Osteoblast (primary cell): Measurements from ENCODE around the gene P2RY14. TPM values are rescaled to one million over a fixed set of nuclear protein-coding genes. Genes with fewer than 3 reads are reported as not detected.
A peak's percentile ranks its signal among the peaks of the same experiment; 100 is the strongest.

Experiments
- DNase-seq: peaks from one replicate; pipeline ENCODE4 v3.0.0; 2011; ENCODE audit warnings: low spot score, mixed read lengths; ENCODE audit not compliant: insufficient read length; ENCODE audit errors: missing footprints
- H2AFZ ChIP-seq: 2 replicates; pipeline ENCODE4 v1.6.0; 2011; ENCODE audit warnings: mild to moderate bottlenecking, low read length
- H3K27ac ChIP-seq: 2 replicates; pipeline ENCODE4 v1.5.1; 2011; ENCODE audit warnings: mild to moderate bottlenecking, low read depth, low read length, moderate library complexity
- H3K27me3 ChIP-seq: 2 replicates; pipeline ENCODE4 v1.6.0; 2012; ENCODE audit warnings: mild to moderate bottlenecking, control low read depth, inconsistent platforms, low read length, moderate library complexity; ENCODE audit not compliant: insufficient read depth
- H3K36me3 ChIP-seq: 2 replicates; pipeline ENCODE4 v1.5.1; 2011; ENCODE audit warnings: mild to moderate bottlenecking, low read length, control low read depth, moderate library complexity; ENCODE audit not compliant: insufficient read depth
- H3K4me1 ChIP-seq: 2 replicates; pipeline ENCODE4 v1.5.1; 2011; ENCODE audit warnings: mild to moderate bottlenecking, low read length, control low read depth, moderate library complexity; ENCODE audit not compliant: insufficient read depth
- H3K4me2 ChIP-seq: 2 replicates; pipeline ENCODE4 v1.6.0; 2011; ENCODE audit warnings: mild to moderate bottlenecking, low read length; ENCODE audit not compliant: insufficient read depth
- H3K4me3 ChIP-seq: fragments of 200-600 bp; sonication (generic); 3 replicates; pipeline ENCODE4 v1.5.1; 2012; ENCODE audit warnings: mild to moderate bottlenecking, low read length, inconsistent platforms; ENCODE audit not compliant: insufficient read depth
- H3K79me2 ChIP-seq: 2 replicates; pipeline ENCODE4 v1.6.0; 2012; ENCODE audit warnings: mild to moderate bottlenecking, low read length, control low read depth, inconsistent platforms; ENCODE audit not compliant: insufficient read depth
- H3K9me3 ChIP-seq: 2 replicates; pipeline ENCODE4 v1.5.1; 2011; ENCODE audit warnings: low read depth, low read length, control low read depth
- H4K20me1 ChIP-seq: 2 replicates; pipeline ENCODE4 v1.6.0; 2012; ENCODE audit warnings: mild to moderate bottlenecking, low read length, control low read depth; ENCODE audit not compliant: insufficient read depth
- CTCF ChIP-seq: IDR thresholded peaks from 2 replicates; pipeline ENCODE4 v1.5.1; 2011; ENCODE audit warnings: mild to moderate bottlenecking, low read depth, low read length, moderate library complexity; ENCODE audit errors: extremely low read depth
- total RNA-seq: library from RNA; depleted of rRNA; stranded (reverse); fragments of >200 nt; gene quantifications from 2 replicates; pipeline ENCODE4 v1.2.3, GENCODE V29; 2012

The P2RY14 gene
- total RNA-seq, 1 donor, result not detected

GRCh38 chr3:151213881-151214280 lies 64.5 kb downstream of the P2RY14 start:
- no peaks in the 10 kb centered on the region for H3K9me3 ChIP-seq
- peaks cover 20% of the 10 kb centered on the region for H3K4me1 ChIP-seq
- TF ChIP-seq CTCF, result no peak
- no peak for DNase-seq
- H4K20me1 ChIP-seq, result no peaks in the 10 kb centered on the region
- no peaks in the 10 kb centered on the region for H3K79me2 ChIP-seq
- H3K27ac ChIP-seq, result no peak overlapping the region
- H3K27me3 ChIP-seq, result no peaks in the 10 kb centered on the region
- H3K4me3 ChIP-seq, result no peak overlapping the region
- no peak overlapping the region for H2AFZ ChIP-seq
- H3K36me3 ChIP-seq, result no peaks in the 10 kb centered on the region
- no peak overlapping the region for H3K4me2 ChIP-seq

DNA sequence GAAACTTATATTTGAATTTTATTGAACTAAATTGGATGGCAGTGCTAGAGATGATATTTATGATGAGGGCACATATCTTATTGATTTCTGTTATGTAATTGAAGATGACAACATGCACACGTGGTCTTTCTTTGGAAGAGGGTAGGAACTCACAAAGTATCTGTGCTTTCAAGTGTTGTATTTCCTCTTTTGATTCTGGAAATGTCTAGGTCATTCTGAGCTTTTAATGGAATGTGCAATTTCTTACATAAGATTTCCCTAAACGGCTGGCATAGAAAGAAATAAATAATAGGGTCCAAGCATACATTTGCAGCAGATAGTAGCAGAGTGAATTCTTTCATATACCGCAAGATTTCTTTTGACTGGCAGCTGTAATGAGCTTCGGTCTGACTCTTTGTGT lies 65.2 kb downstream of the P2RY14 start:
- Histone ChIP-seq H3K4me1 (peaks cover 13% of the 10 kb centered on the region), H3K79me2 (no peaks in the 10 kb centered on the region), H3K27me3 (no peaks in the 10 kb centered on the region), H3K4me3 (no peak overlapping the region), H3K27ac (no peak overlapping the region), H3K4me2 (no peak overlapping the region), H4K20me1 (no peaks in the 10 kb centered on the region), H3K36me3 (no peaks in the 10 kb centered on the region), H3K9me3 (no peaks in the 10 kb centered on the region), H2AFZ (no peak overlapping the region)
- no peak for TF ChIP-seq CTCF
- DNase-seq, result no peak

- DNase-seq, result no peak
- Histone ChIP-seq H3K4me1 (no peaks in the 10 kb centered on the region), H3K36me3 (no peaks in the 10 kb centered on the region), H3K27me3 (no peaks in the 10 kb centered on the region), H3K4me3 (no peak overlapping the region), H3K9me3 (no peaks in the 10 kb centered on the region), H4K20me1 (no peaks in the 10 kb centered on the region), H2AFZ (no peak overlapping the region), H3K79me2 (no peaks in the 10 kb centered on the region), H3K4me2 (no peak overlapping the region), H3K27ac (no peak overlapping the region)
- TF ChIP-seq CTCF, result peak; percentile 18
Observed at GRCh38 chr3:151210676-151211381, 67.5 kb downstream of the P2RY14 start.

DNA sequence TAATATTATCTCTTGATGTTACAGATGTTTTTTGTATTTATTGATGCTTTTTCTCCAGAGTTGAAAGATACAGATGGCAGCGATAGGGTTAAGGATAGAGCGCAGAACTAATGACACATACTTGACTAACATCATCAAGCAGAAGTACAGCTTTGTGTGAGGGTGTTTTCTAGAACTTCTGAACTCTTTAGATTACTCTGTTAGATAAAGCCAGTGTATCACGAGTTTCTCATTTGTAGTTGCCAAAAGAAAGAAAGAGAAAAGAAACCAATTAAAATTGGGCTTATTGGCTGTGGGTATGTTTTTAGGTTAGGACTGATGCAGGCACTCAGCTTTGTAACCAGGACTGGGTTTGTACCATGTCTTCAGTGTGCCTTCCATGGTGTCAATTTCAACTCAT lies 68.7 kb downstream of the P2RY14 start:
- H3K27ac ChIP-seq, result no peak overlapping the region
- H2AFZ ChIP-seq, result no peak overlapping the region
- no peak overlapping the region for H3K4me3 ChIP-seq
- DNase-seq, result no peak
- H3K27me3 ChIP-seq, result no peaks in the 10 kb centered on the region
- no peaks in the 10 kb centered on the region for H3K9me3 ChIP-seq
- no peak for TF ChIP-seq CTCF
- no peaks in the 10 kb centered on the region for H4K20me1 ChIP-seq
- H3K79me2 ChIP-seq, result no peaks in the 10 kb centered on the region
- H3K4me1 ChIP-seq, result no peaks in the 10 kb centered on the region
- H3K4me2 ChIP-seq, result no peak overlapping the region
- no peaks in the 10 kb centered on the region for H3K36me3 ChIP-seq
